ENCODE data around the gene FILIP1L.

DNA sequence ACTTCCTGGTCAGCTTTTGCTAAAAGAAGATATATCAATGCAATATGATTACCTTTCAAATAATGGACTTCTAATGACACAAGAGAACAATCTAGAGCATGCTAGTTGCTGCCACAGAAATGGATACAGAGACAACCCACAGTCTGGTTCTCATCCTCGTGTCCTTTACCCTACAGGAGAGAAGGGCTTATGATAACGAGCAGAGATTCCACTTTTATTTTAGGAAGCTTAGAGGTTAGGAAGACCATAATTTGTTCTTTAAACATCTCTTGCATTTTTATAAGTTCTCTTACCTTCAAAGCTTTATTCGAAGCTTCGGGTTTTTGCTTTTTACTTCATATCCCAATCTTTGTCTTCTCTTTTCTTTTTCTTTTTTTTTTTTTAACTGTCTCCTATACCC is 39.1 kb downstream of the FILIP1L start:
- TF ChIP-seq POLR2A (IDR thresholded peaks at IDR 0.05) (no peak), CTCF (IDR thresholded peaks at IDR 0.05) (no peak), POLR2AphosphoS5 (IDR thresholded peaks at IDR 0.05) (no peak), EP300 (IDR thresholded peaks at IDR 0.05) (no peak)
